ENCODE results near the gene TSPOAP1. TPM values are rescaled to one million over a fixed set of nuclear protein-coding genes. Genes with fewer than 3 reads are reported as not detected.
A peak's percentile ranks its signal among the peaks of the same experiment; 100 is the strongest.

TSPOAP1 gene
- total and polyA plus RNA-seq, 2 of the 4 experiments (the other 2 are of a cell fraction) = 0.90 to 1.6 TPM

GRCh38 chr17:58308985-58309917, 19.3 kb downstream of the TSPOAP1 start:
- Histone ChIP-seq H2BK15ac (ENCODE audit: low read depth, low read length) (no peak overlapping the region), H4K5ac (ENCODE audit: low read depth, low read length) (no peak overlapping the region), H3K9ac (ENCODE audit: low read depth, low read length) (no peak overlapping the region), H2AK5ac (ENCODE audit: low read depth, low read length) (no peak overlapping the region), H3K9me3 (ENCODE audit: control insufficient read depth, insufficient read depth, low read length) (no peaks in the 10 kb centered on the region), H2BK20ac (ENCODE audit: low read depth, low read length) (no peak overlapping the region), H3K27me3 (ENCODE audit: control insufficient read depth, insufficient read depth, low read length) (peaks cover 2% of the 10 kb centered on the region; the same call in 1 of the 2 replicates), H4K8ac (ENCODE audit: low read depth in 2 of 2, low read length in 2 of 2) (no peak overlapping the region), H3K14ac (replicated peaks; ENCODE audit: low read depth, low read length) (no peak overlapping the region), H3K4me3 (ENCODE audit: insufficient read depth, low read depth, low read length) (no peak overlapping the region), H3K4me2 (ENCODE audit: low read depth, low read length) (no peak overlapping the region), H3K23ac (ENCODE audit: low read depth, low read length) (no peak overlapping the region), H3K4me1 (ENCODE audit: control insufficient read depth, insufficient read depth, low read length) (no peaks in the 10 kb centered on the region), H2AK9ac (replicated peaks; ENCODE audit: low read depth, low read length, poor library complexity) (no peak overlapping the region), H3K18ac (ENCODE audit: low read depth, low read length) (no peak overlapping the region), H3K36me3 (ENCODE audit: control insufficient read depth, insufficient read depth, low read length) (no peaks in the 10 kb centered on the region), H2BK120ac (ENCODE audit: low read depth, low read length) (no peak overlapping the region), H4K91ac (ENCODE audit: insufficient read depth, low read depth, low read length) (no peak overlapping the region), H3K9me1 (ENCODE audit: insufficient read depth, low read length) (no peaks in the 10 kb centered on the region), H4K20me1 (ENCODE audit: insufficient read depth, low read length) (no peaks in the 10 kb centered on the region), H2AFZ (replicated peaks; ENCODE audit: low read length, poor library complexity) (peak overlapping the region; percentile 21), H3K4ac (ENCODE audit: low read depth, low read length) (no peak overlapping the region), H3K56ac (ENCODE audit: extremely low read depth, insufficient read depth, low read length) (no peak overlapping the region), H2BK5ac (ENCODE audit: low read depth, low read length, poor library complexity, severe bottlenecking) (no peak overlapping the region), H3K27ac (ENCODE audit: insufficient read depth, low read length) (no peak overlapping the region), H3K79me1 (ENCODE audit: low read depth in 1 of 2, low read length in 2 of 2) (no peaks in the 10 kb centered on the region)
- no peak for ATAC-seq (ENCODE audit: low read depth)
- no peak for TF ChIP-seq CHD1 (IDR thresholded peaks at IDR 0.05; ENCODE audit: low read depth, low read length)
- no TSS peak for BruUV-seq (replicated peaks)
- in situ Hi-C loops (cut with MboI; ENCODE audit: low sequenced_read_pairs) = no loop called here
- intact Hi-C loops (cut with micrococcal nuclease) = no loop called here
- ChIA-PET CTCF (no interaction called here), POLR2A (ENCODE audit: unreplicated experiment) (no interaction called here)
- WGBS, 2 experiments (ENCODE audit: extremely low coverage in 2 of 2, insufficient read length in 1 of 2) = 64% methylated on average over 3 of the region's 21 CpGs; no CpG with 5 or more reads in 1 of the 2 experiments
- DNase-seq = no peak
- dilution Hi-C loops (cut with HindIII; ENCODE audit: low sequenced_read_pairs, unreplicated experiment) = no loop called here

Measured in IMR-90 (cell line).